ENCODE data around the gene CMAS. TPM values are rescaled to one million over a fixed set of nuclear protein-coding genes. Genes with fewer than 3 reads are reported as not detected.

CMAS gene
- total and polyA plus RNA-seq, 2 of the 8 experiments (the other 6 are each of a cell fraction or from before 2014, with no cell fraction given) = 13.2 to 59.8 TPM

DNA sequence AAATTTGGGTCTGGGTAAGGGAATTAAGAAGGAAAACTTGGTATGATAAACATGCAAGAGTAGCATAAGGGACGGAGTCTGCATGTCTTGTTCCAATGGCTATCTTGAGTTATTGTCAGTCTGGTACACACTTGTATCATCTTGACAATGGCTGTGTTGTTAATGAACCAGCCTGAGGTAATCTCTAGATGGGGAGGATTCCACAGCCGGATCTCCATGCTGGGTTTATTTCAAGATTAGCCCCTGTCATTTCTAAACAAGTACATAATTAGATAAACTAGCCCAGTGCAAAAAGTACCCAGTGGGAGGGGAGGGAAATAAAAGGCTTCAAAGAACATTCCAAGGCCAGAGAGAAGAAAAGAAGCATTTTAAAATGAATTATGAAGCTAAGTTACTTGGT lies 16.5 kb upstream of the CMAS start:
- FAIRE-seq = no peak
- TF ChIP-seq GABPA (IDR thresholded peaks at IDR 0.05; ENCODE audit: borderline replicate concordance, insufficient read depth, low read length) = no peak
- no peak for TF ChIP-seq SRF (IDR thresholded peaks at IDR 0.05; ENCODE audit: low read depth, low read length)
- TF ChIP-seq TBP (IDR thresholded peaks at IDR 0.05; ENCODE audit: low read depth, low read length) = no peak

More for the DNA sequence above, 16.5 kb upstream of the CMAS start:
- DNase-seq (ENCODE audit: low read depth in 1 of 2, low spot score in 2 of 2) = no peak
- H2BK120ac ChIP-seq (replicated peaks; ENCODE audit: low read depth, low read length) = no peak overlapping the region
- H3K56ac ChIP-seq (replicated peaks; ENCODE audit: insufficient read length, low read depth, low read length) = no peak overlapping the region
- H3K79me1 ChIP-seq (ENCODE audit: low read depth, low read length) = no peaks in the 10 kb centered on the region
- no peak overlapping the region for H4K5ac ChIP-seq (ENCODE audit: insufficient read length, low read depth, low read length)
- H2BK12ac ChIP-seq (ENCODE audit: low read depth, low read length) = no peak overlapping the region
- H2AFZ ChIP-seq (ENCODE audit: low read length) = no peak overlapping the region
- ChIA-PET POLR2A (ENCODE audit: partially characterized antibody) (no interaction called here), CTCF (ENCODE audit: partially characterized antibody) (no interaction called here)
- no peak overlapping the region for H4K91ac ChIP-seq (replicated peaks; ENCODE audit: insufficient read length, low read length)
- no peak overlapping the region for H2AK5ac ChIP-seq (ENCODE audit: low read depth, low read length)
- no peak overlapping the region for H3K18ac ChIP-seq (ENCODE audit: extremely low read depth, low read length)
- H3K14ac ChIP-seq (ENCODE audit: insufficient read length) = no peak overlapping the region
- no peak overlapping the region for H3K4me2 ChIP-seq (ENCODE audit: insufficient read depth in 1 of 2, low read depth in 2 of 2, low read length in 2 of 2)
- no peak overlapping the region for H3K4me3 ChIP-seq (ENCODE audit: extremely low read depth in 1 of 4, insufficient read depth in 2 of 4, low read depth in 3 of 4, low read length in 4 of 4)
- H4K8ac ChIP-seq (ENCODE audit: extremely low read depth, insufficient read depth, low read length) = no peak overlapping the region
- H3K9me3 ChIP-seq (ENCODE audit: insufficient read depth in 2 of 2, low read depth in 1 of 2, low read length in 1 of 2) = no peaks in the 10 kb centered on the region; a peak in 1 of 4 replicates
- no peak overlapping the region for H2BK15ac ChIP-seq (ENCODE audit: low read length)
- H3K4me1 ChIP-seq (replicated peaks in 1 of 4; ENCODE audit: control insufficient read depth in 3 of 4, insufficient read depth in 4 of 4, low read length in 3 of 4) = no peaks in the 10 kb centered on the region; a peak in 1 of 7 replicates
- no peak overlapping the region for H3K23ac ChIP-seq (ENCODE audit: insufficient read length)
- no peaks in the 10 kb centered on the region for H3K23me2 ChIP-seq (ENCODE audit: low read depth, low read length)
- H3K27me3 ChIP-seq (replicated peaks in 1 of 4; ENCODE audit: control insufficient read depth in 3 of 4, extremely low read depth in 1 of 4, insufficient read depth in 3 of 4, low read length in 3 of 4) = no peaks in the 10 kb centered on the region
- H3K36me3 ChIP-seq (ENCODE audit: control insufficient read depth in 2 of 4, insufficient read depth in 4 of 4, low read length in 3 of 4) = no peaks in the 10 kb centered on the region; a peak in 1 of 8 replicates
- H3K9ac ChIP-seq (replicated peaks in 1 of 4; ENCODE audit: extremely low read depth in 1 of 4, low read depth in 3 of 4, low read length in 3 of 4) = no peak overlapping the region
- no peak overlapping the region for H3K27ac ChIP-seq (ENCODE audit: low read depth, low read length)
- no peaks in the 10 kb centered on the region for H3K79me2 ChIP-seq (ENCODE audit: control insufficient read depth in 1 of 2, insufficient read depth in 2 of 2, low read length in 2 of 2)
- H2BK5ac ChIP-seq (ENCODE audit: low read depth, low read length) = no peak overlapping the region
- 94% methylated on average over 2 of the region's 2 CpGs; no CpG with 5 or more reads in 1 of the 2 experiments for WGBS, 2 experiments (ENCODE audit: extremely low coverage in 1 of 2, insufficient coverage in 1 of 2, insufficient read length in 1 of 2, insufficient replicate concordance in 2 of 2, low coverage in 1 of 2, low lambda C conversion rate in 2 of 2, missing lambda C conversion rate in 1 of 2)
- H2BK20ac ChIP-seq (ENCODE audit: low read length) = no peak overlapping the region
- no peaks in the 10 kb centered on the region for H4K20me1 ChIP-seq (replicated peaks in 1 of 2; ENCODE audit: control insufficient read depth in 1 of 2, insufficient read depth in 2 of 2, low read length in 2 of 2)
- H3K4ac ChIP-seq (replicated peaks; ENCODE audit: insufficient read length, low read depth, low read length) = no peak overlapping the region
